Osteocyte (in vitro differentiated cells): ENCODE measurements around the gene UBE4A. TPM values are rescaled to one million over a fixed set of nuclear protein-coding genes. Genes with fewer than 3 reads are reported as not detected.
A peak's percentile ranks its signal among the peaks of the same experiment; 100 is the strongest.
"Not testable (repeated sequence)": the region's sequence is repeated elsewhere in the genome, so short reads cannot be mapped to it uniquely, and the experiment has no call there.

Source experiments
- DNase-seq: peaks from one replicate; pipeline ENCODE4 v3.0.0; 2021; ENCODE audit warnings: mixed read lengths; ENCODE audit not compliant: unreplicated experiment; ENCODE audit errors: extremely low spot score
- H3K27ac Mint-ChIP-seq: one replicate; pipeline ENCODE4 v1.8.0; 2021; ENCODE audit warnings: mild to moderate bottlenecking, mixed read lengths; ENCODE audit not compliant: unreplicated experiment
- H3K27me3 Mint-ChIP-seq: one replicate; pipeline ENCODE4 v1.8.0; 2021; ENCODE audit warnings: mixed read lengths; ENCODE audit not compliant: unreplicated experiment
- H3K36me3 Mint-ChIP-seq: one replicate; pipeline ENCODE4 v1.8.0; 2021; ENCODE audit warnings: mixed read lengths; ENCODE audit not compliant: unreplicated experiment
- H3K4me1 Mint-ChIP-seq: one replicate; pipeline ENCODE4 v1.8.0; 2021; ENCODE audit warnings: mixed read lengths; ENCODE audit not compliant: unreplicated experiment
- H3K4me3 Mint-ChIP-seq: one replicate; pipeline ENCODE4 v1.8.0; 2021; ENCODE audit warnings: mild to moderate bottlenecking, moderate library complexity, mixed read lengths; ENCODE audit not compliant: unreplicated experiment
- H3K9me3 Mint-ChIP-seq: one replicate; pipeline ENCODE4 v1.8.0; 2021; ENCODE audit warnings: mixed read lengths; ENCODE audit not compliant: unreplicated experiment
- CTCF ChIP-seq: fragments of 200-600 bp; sonication (generic); IDR thresholded peaks from 2 replicates; pipeline ENCODE4 v1.5.0; 2021; ENCODE audit warnings: antibody characterized with exemption, mild to moderate bottlenecking, moderate library complexity
- total RNA-seq: library from RNA; stranded (reverse); gene quantifications from 2 replicates; pipeline ENCODE4 v1.2.1, GENCODE V29; 2021

UBE4A gene
- total RNA-seq, 1 donor from 2014 or later: 47.3 TPM

DNA sequence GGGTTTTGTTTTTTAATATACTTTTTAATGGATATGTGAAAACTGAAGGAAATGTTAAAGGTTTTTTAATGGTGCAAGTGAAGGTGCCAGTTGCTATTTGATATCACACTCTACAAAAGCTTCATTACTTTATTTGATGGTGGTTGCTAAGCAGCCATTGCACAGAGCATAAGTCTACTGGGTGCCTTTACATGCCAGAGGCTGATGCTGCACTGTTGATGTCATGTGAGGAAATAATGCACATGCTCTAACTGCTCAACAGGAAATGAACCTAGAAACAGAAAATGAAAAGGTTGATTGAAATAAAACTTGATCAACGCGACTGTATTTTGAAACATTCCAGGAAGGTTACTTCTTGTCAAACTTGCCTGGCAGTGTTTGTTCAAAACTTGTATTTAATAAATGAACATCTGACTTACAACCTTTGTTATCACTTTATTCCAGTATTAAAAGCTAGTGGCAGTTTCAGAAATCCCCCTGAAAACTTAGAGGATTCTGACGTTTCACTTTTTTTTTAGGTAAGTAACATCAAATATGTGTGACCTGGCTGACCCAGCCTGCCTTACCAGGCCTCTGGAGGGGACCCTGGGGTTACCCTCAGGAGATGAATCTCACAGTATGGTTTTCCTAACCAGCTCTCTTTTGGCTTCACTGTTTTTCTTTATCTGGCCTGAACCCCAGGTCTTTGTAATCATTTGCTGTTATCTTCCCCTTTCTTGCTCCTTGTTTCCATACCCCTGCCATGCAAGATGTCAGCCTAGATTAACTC lies 39.6 kb downstream of the UBE4A start:
- H3K9me3 Mint-ChIP-seq: no peaks in the 10 kb centered on the region
- no peak overlapping the region for H3K27ac Mint-ChIP-seq
- H3K4me3 Mint-ChIP-seq: no peak overlapping the region
- TF ChIP-seq CTCF: no peak
- no peak for DNase-seq
- H3K4me1 Mint-ChIP-seq: peaks cover 25% of the 10 kb centered on the region
- no peaks in the 10 kb centered on the region for H3K27me3 Mint-ChIP-seq
- H3K36me3 Mint-ChIP-seq: peaks cover 14% of the 10 kb centered on the region

GRCh38 chr11:118401151-118401879 lies 41.9 kb downstream of the UBE4A start, which contains the start of gene ATP5MG:
ATP5MG (plus strand) TSS chr11:118401606; CDS start chr11:118401666, 60 bp downstream.
- H3K9me3 Mint-ChIP-seq: no peaks in the 10 kb centered on the region
- DNase-seq: peak; percentile 94
- H3K27ac Mint-ChIP-seq: peak within 1 kb of the TSS; percentile 96
- peak within 1 kb of the TSS; percentile 91 for H3K4me3 Mint-ChIP-seq
- no peaks in the 10 kb centered on the region for H3K27me3 Mint-ChIP-seq
- H3K36me3 Mint-ChIP-seq: peaks cover 6% of the 10 kb centered on the region
- peaks cover 32% of the 10 kb centered on the region for H3K4me1 Mint-ChIP-seq
- TF ChIP-seq CTCF: peak; percentile 36

DNA sequence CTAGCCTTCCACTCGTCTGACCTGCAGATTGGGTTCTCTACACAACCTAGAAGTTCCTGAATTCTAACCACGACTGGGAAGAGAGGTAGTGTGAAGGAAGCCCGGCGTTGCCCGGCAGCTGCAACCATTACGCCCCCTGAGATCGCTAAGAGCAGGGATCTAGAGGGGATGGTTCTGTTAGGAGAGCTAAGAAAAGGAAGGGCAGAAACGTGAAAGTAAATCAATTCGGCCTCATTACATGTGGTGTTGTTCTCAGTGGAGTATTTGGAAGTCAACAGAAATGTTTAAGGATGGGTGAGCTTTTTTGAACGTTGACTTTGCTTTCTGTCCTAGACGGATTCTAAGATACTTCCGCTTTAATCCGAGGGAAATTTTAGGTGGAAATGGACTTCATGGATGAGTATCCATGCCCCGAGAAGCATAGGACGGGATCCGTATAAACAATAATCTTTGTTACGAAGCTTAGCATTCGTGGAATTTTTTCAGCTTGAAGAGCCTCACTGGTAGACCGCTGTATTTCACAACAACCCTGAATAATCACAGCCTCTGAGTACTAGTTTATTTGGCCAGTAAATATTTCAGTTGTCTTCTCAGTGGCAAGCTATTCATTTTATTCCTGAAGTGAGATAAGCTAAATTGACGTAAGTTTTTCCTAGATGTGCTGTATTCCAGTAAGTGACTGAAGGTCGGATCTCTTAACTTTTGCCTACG lies 42.6 kb downstream of the UBE4A start:
- H3K27me3 Mint-ChIP-seq: no peaks in the 10 kb centered on the region
- peak overlapping the region; percentile 96 for H3K27ac Mint-ChIP-seq
- no peaks in the 10 kb centered on the region for H3K9me3 Mint-ChIP-seq
- no peak for TF ChIP-seq CTCF
- H3K4me3 Mint-ChIP-seq: peak overlapping the region; percentile 91
- peaks cover 1% of the 10 kb centered on the region for H3K36me3 Mint-ChIP-seq
- DNase-seq: no peak
- peaks cover 39% of the 10 kb centered on the region for H3K4me1 Mint-ChIP-seq

DNA sequence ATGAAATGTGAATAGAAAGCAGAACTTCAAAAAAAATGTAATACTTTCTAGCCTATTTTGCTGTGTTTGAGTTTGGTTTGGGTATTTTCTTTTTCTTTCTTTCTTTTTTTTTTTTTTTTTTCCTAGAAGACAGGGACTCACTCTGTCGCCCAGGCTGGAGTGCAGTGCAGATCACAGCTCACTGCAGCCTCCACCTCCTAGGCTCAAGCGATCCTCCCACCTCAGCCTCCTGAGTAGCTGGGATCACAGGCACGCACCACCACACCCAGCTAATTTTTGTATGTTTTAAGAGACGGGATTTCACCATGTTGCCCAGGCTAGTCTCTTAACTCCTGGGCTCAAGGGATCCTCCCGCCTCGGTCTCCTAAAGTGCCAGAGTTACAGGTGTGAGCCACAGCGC lies 43.2 kb downstream of the UBE4A start:
- H3K9me3 Mint-ChIP-seq, H3K27me3 Mint-ChIP-seq, H3K36me3 Mint-ChIP-seq, DNase-seq: not testable (repeated sequence)
- H3K27ac Mint-ChIP-seq: peak overlapping the region; percentile 96
- H3K4me1 Mint-ChIP-seq: peaks cover 39% of the 10 kb centered on the region
- peak overlapping the region; percentile 91 for H3K4me3 Mint-ChIP-seq

DNA sequence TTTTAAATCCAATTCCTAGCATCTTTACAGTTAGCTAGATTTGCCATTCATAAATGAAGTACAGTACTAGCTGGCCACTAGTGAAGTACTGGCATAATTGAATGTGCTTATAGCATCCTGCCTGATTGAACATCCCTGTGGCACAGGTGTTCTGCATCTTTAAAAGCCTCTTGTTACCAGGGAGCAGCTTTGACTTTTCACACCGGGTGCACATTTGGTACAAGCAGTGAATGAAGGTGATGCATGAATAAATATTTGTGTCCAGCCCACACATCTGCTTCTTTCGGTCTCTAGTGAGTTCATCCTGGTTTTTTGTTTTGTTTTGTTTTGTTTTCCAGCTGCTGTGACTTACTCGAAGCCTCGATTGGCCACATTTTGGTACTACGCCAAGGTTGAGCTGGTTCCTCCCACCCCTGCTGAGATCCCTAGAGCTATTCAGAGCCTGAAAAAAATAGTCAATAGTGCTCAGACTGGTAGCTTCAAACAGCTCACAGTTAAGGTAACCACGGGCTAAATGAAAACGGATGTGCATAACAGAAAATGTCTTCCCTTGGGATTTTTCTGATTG lies 47.3 kb downstream of the UBE4A start:
- H3K4me3 Mint-ChIP-seq: no peak overlapping the region
- no peaks in the 10 kb centered on the region for H3K27me3 Mint-ChIP-seq
- H3K4me1 Mint-ChIP-seq: peaks cover 31% of the 10 kb centered on the region
- TF ChIP-seq CTCF: no peak
- peak overlapping the region; percentile 17 for H3K27ac Mint-ChIP-seq
- H3K36me3 Mint-ChIP-seq: peaks cover 16% of the 10 kb centered on the region
- H3K9me3 Mint-ChIP-seq: no peaks in the 10 kb centered on the region
- DNase-seq: no peak
